ENCODE data around the gene BDNF. TPM values are rescaled to one million over a fixed set of nuclear protein-coding genes. Genes with fewer than 3 reads are reported as not detected.
A peak's percentile ranks its signal among the peaks of the same experiment; 100 is the strongest.
"Not testable (repeated sequence)": the region's sequence is repeated elsewhere in the genome, so short reads cannot be mapped to it uniquely, and the experiment has no call there.

Gene BDNF
- total and polyA plus RNA-seq, 2 of the 8 experiments (the other 6 are each of a cell fraction or from before 2014, with no cell fraction given), result 2.4 to 5.4 TPM

- POLR2A ChIA-PET (ENCODE audit: partially characterized antibody), result interaction anchor here (2.1 to 13.4 kb wide), 8 partner anchors 9 to 84 kb away, joined by 7 to 189 read pairs (median 17); partner anchors contain the start of gene BDNF
- CTCF ChIA-PET (ENCODE audit: partially characterized antibody), result interaction anchor here (1.4 to 1.9 kb wide), 3 partner anchors 9 to 32 kb away, joined by 3 to 4 read pairs (median 4); no protein-coding TSS in a partner anchor
- H2BK15ac ChIP-seq (ENCODE audit: low read length), result not testable (repeated sequence)
Measured at GRCh38 chr11:27634282-27634681, 66.0 kb downstream of the BDNF start.

More at GRCh38 chr11:27634282-27634681, 66.0 kb downstream of the BDNF start:
- Histone ChIP-seq H3K9ac (replicated peaks in 1 of 4; ENCODE audit: extremely low read depth in 1 of 4, low read depth in 3 of 4, low read length in 3 of 4) (peak overlapping the region in 2 of 4 experiments; percentile 54 to 62; a peak in 3 of 7 replicates), H3K4me3 (ENCODE audit: extremely low read depth in 1 of 4, insufficient read depth in 2 of 4, low read depth in 3 of 4, low read length in 4 of 4) (peak overlapping the region; percentile 49 to 76 (median 62); a peak in 7 of 8 replicates), H3K36me3 (ENCODE audit: control insufficient read depth in 2 of 4, insufficient read depth in 4 of 4, low read length in 3 of 4) (peaks cover 0 to 14% (median 6%) of the 10 kb centered on the region in 4 experiments; a peak in 2 of 8 replicates), H3K4me2 (ENCODE audit: insufficient read depth in 1 of 2, low read depth in 2 of 2, low read length in 2 of 2) (peak overlapping the region in 1 of 2 experiments; percentile 72; a peak in 1 of 4 replicates), H3K4me1 (replicated peaks in 1 of 4; ENCODE audit: control insufficient read depth in 3 of 4, insufficient read depth in 4 of 4, low read length in 3 of 4) (peaks cover 6 to 17% (median 14%) of the 10 kb centered on the region in 4 experiments; a peak in 6 of 7 replicates), H3K79me2 (ENCODE audit: control insufficient read depth in 1 of 2, insufficient read depth in 2 of 2, low read length in 2 of 2) (peaks cover 0 to 35% of the 10 kb centered on the region in 2 experiments; a peak in 2 of 4 replicates)
- not testable (repeated sequence) for H3K27ac ChIP-seq (ENCODE audit: low read depth, low read length); H2BK5ac ChIP-seq (ENCODE audit: low read depth, low read length); H3K27me3 ChIP-seq (replicated peaks in 1 of 4; ENCODE audit: control insufficient read depth in 3 of 4, extremely low read depth in 1 of 4, insufficient read depth in 3 of 4, low read length in 3 of 4); H4K91ac ChIP-seq (replicated peaks; ENCODE audit: insufficient read length, low read length); H2BK20ac ChIP-seq (ENCODE audit: low read length); H3K23ac ChIP-seq (ENCODE audit: insufficient read length); H4K5ac ChIP-seq (ENCODE audit: insufficient read length, low read depth, low read length); H2AFZ ChIP-seq (ENCODE audit: low read length); FAIRE-seq; H3K79me1 ChIP-seq (ENCODE audit: low read depth, low read length); H2BK12ac ChIP-seq (ENCODE audit: low read depth, low read length); H4K20me1 ChIP-seq (replicated peaks in 1 of 2; ENCODE audit: control insufficient read depth in 1 of 2, insufficient read depth in 2 of 2, low read length in 2 of 2); H3K56ac ChIP-seq (replicated peaks; ENCODE audit: insufficient read length, low read depth, low read length); H3K4ac ChIP-seq (replicated peaks; ENCODE audit: insufficient read length, low read depth, low read length); H3K9me3 ChIP-seq (ENCODE audit: insufficient read depth in 2 of 2, low read depth in 1 of 2, low read length in 1 of 2); H3K23me2 ChIP-seq (ENCODE audit: low read depth, low read length); H3K18ac ChIP-seq (ENCODE audit: extremely low read depth, low read length); H4K8ac ChIP-seq (ENCODE audit: extremely low read depth, insufficient read depth, low read length); H2BK120ac ChIP-seq (replicated peaks; ENCODE audit: low read depth, low read length); H2AK5ac ChIP-seq (ENCODE audit: low read depth, low read length); H3K14ac ChIP-seq (ENCODE audit: insufficient read length)
- peak in 1 of 2 experiments; percentile 58 for DNase-seq (ENCODE audit: low read depth in 1 of 2, low spot score in 2 of 2)
- 0 out of 3 replicates have a peak, but pooled peaks of 1 of the 2 experiments have one; percentile 64 for TF ChIP-seq POLR2A (IDR thresholded peaks at IDR 0.05; ENCODE audit: control extremely low read depth in 1 of 2, low read depth in 2 of 2, low read length in 2 of 2)
- 0% methylated on average over 9 of the region's 10 CpGs; no CpG with 5 or more reads in 1 of the 2 experiments for WGBS, 2 experiments (ENCODE audit: extremely low coverage in 1 of 2, insufficient coverage in 1 of 2, insufficient read length in 1 of 2, insufficient replicate concordance in 2 of 2, low coverage in 1 of 2, low lambda C conversion rate in 2 of 2, missing lambda C conversion rate in 1 of 2)
